K562 (cell line): ENCODE results near the gene MAST4. TPM values are rescaled to one million over a fixed set of nuclear protein-coding genes. Genes with fewer than 3 reads are reported as not detected.

Source experiments
- ATAC-seq: fragments of 200-7000 bp; cut with Tn5 transposase; 3 replicates; pipeline ENCODE4 v1.9.1; 2020; ENCODE audit warnings: moderate library complexity
- BruUV-seq: library from RNA; stranded (reverse); fragments of 400-500 nt; replicated peaks from 2 replicates; lab custom pipeline; 2021; lab: Mats Ljungman, UMichigan
- CTCF ChIA-PET: fragments of 300-600 bp; formaldehyde crosslinking; extraction: SDS; loops from one replicate; lab custom pipeline; 2021; ENCODE audit warnings: low intra/inter-chr PET ratio; lab: Yijun Ruan, JAX
- POLR2A ChIA-PET: fragments of 300-600, 350-650 bp; sonication (Branson Sonifier 250); formaldehyde crosslinking; extraction: SDS; loops from one replicate; lab custom pipeline; 2021; ENCODE audit warnings: antibody characterized with exemption, inconsistent platforms; lab: Yijun Ruan, JAX
- DNase-seq, 4 experiments: peaks; one replicate each; pipeline versions ENCODE4 v3.0.0 to v3.0.0-alpha.2; 2011 to 2018; ENCODE audit warnings: low spot score in 3 of 4, mixed read lengths in 3 of 4; ENCODE audit errors: extremely low read depth in 1 of 4
- FAIRE-seq: peaks from 2 replicates; lab custom pipeline; 2011; peaks lifted over from hg19 to GRCh38; lab: Jason Lieb, UNC
- H2AFZ ChIP-seq: 2 replicates; pipeline ENCODE4 v1.6.0; 2011; ENCODE audit warnings: low read depth, low read length, control low read depth, inconsistent platforms
- H3K27ac ChIP-seq: fragments of 200-600 bp; 3 replicates; pipeline ENCODE4 v1.8.0; 2011; ENCODE audit warnings: low read depth, mild to moderate bottlenecking, control low read depth, inconsistent platforms, low read length, moderate library complexity, mixed read lengths; ENCODE audit errors: extremely low read depth
- H3K27me3 ChIP-seq, 2 experiments: fragments of 300-600 bp in 1 of 2; 2 replicates in 1 of 2; 3 replicates in 1 of 2; pipeline versions ENCODE4 v1.6.0 to v1.8.0; 2011; ENCODE audit warnings: inconsistent platforms in 2 of 2, low read length in 2 of 2, mild to moderate bottlenecking in 1 of 2, mixed read lengths in 1 of 2, moderate library complexity in 1 of 2; ENCODE audit not compliant: control insufficient read depth in 2 of 2, insufficient read depth in 2 of 2
- H3K36me3 ChIP-seq: fragments of 300-600 bp; 3 replicates; pipeline ENCODE4 v1.8.0; 2011; ENCODE audit warnings: mild to moderate bottlenecking, low read length, inconsistent platforms; ENCODE audit not compliant: control insufficient read depth, insufficient read depth
- H3K4me1 ChIP-seq, 2 experiments: fragments of 200-600 bp in 1 of 2; replicated peaks in 1 of 2; 2 replicates in 1 of 2; 3 replicates in 1 of 2; pipeline versions ENCODE4 v1.5.1 to v1.8.0; 2011; ENCODE audit warnings: inconsistent platforms in 2 of 2, low read length in 2 of 2, mild to moderate bottlenecking in 1 of 2, mixed read lengths in 1 of 2, moderate library complexity in 1 of 2; ENCODE audit not compliant: control insufficient read depth in 2 of 2, insufficient read depth in 2 of 2
- H3K4me2 ChIP-seq: 2 replicates; pipeline ENCODE4 v1.6.1; 2011; ENCODE audit warnings: low read length, control low read depth, inconsistent platforms, mixed read lengths; ENCODE audit not compliant: insufficient read depth
- H3K4me3 ChIP-seq: fragments of 200-600 bp; sonication (generic), shearing (Covaris generic); 2 replicates; pipeline ENCODE4 v1.5.1; 2016; ENCODE audit warnings: control low read depth, inconsistent platforms
- H3K79me2 ChIP-seq: fragments of 200-600 bp; 3 replicates; pipeline ENCODE4 v1.8.0; 2011; ENCODE audit warnings: low read length, inconsistent platforms; ENCODE audit not compliant: control insufficient read depth, insufficient read depth
- H3K9ac ChIP-seq, 2 experiments: 2 replicates each; pipeline versions ENCODE4 v1.6.0 to v1.6.1; 2011; ENCODE audit warnings: low read depth in 2 of 2, low read length in 2 of 2, control low read depth in 1 of 2, inconsistent platforms in 1 of 2, mild to moderate bottlenecking in 1 of 2, mixed read lengths in 1 of 2; ENCODE audit not compliant: insufficient read depth in 1 of 2
- H3K9me1 ChIP-seq: one replicate; pipeline ENCODE4 v1.6.0; 2011; ENCODE audit warnings: inconsistent platforms, mild to moderate bottlenecking, low read length, moderate library complexity; ENCODE audit not compliant: control insufficient read depth, insufficient read depth
- H3K9me3 ChIP-seq: replicated peaks from 2 replicates; pipeline ENCODE4 v1.5.1; 2011; ENCODE audit warnings: low read depth, low read length, inconsistent platforms; ENCODE audit not compliant: control insufficient read depth, insufficient read depth
- H4K20me1 ChIP-seq: replicated peaks from 2 replicates; pipeline ENCODE4 v1.6.1; 2011; ENCODE audit warnings: low read length, inconsistent platforms, mixed read lengths; ENCODE audit not compliant: control insufficient read depth, insufficient read depth
- ATF4 ChIP-seq: fragments of 450-650 bp; formaldehyde crosslinking; IDR thresholded peaks from 2 replicates; pipeline ENCODE4 v1.4.0; 2022; ENCODE audit warnings: mild to moderate bottlenecking, moderate library complexity
- HNRNPL ChIP-seq: fragments of 200-400 bp; formaldehyde crosslinking; IDR thresholded peaks from 2 replicates; pipeline ENCODE4 v1.6.1; 2017; ENCODE audit warnings: low read depth, mild to moderate bottlenecking, low read length
- ILF3 ChIP-seq: fragments of 450-650 bp; IDR thresholded peaks from 2 replicates; pipeline ENCODE4 v1.6.1; 2018; ENCODE audit warnings: antibody characterized with exemption, mild to moderate bottlenecking, moderate library complexity, borderline replicate concordance
- PML ChIP-seq: IDR thresholded peaks from 2 replicates; pipeline ENCODE4 v1.6.1; 2012; ENCODE audit warnings: low read length, inconsistent platforms
- TARDBP ChIP-seq: fragments of 450-650 bp; IDR thresholded peaks from 2 replicates; pipeline ENCODE4 v1.6.1; 2016
- WGBS: fragments of 100-300 bp; shearing (Covaris generic); methylation state at CpG from one replicate; pipeline ENCODE4 v1.1.6; 2016; ENCODE audit warnings: low coverage, mixed read lengths; ENCODE audit not compliant: insufficient coverage; ENCODE audit errors: missing lambda C conversion rate; 5-methylcytosine and 5-hydroxymethylcytosine counted together
- in situ Hi-C: fragments of 300-500 bp; cut with MboI; formaldehyde crosslinking; loops from 4 replicates; pipeline ENCODE4 v1.15.0; 2018; ENCODE audit warnings: inconsistent platforms, mixed read lengths
- intact Hi-C: fragments of 100-400 bp; cut with micrococcal nuclease; formaldehyde crosslinking; loops from 2 replicates; pipeline ENCODE4 v1.14.2; 2022
- polyA plus RNA-seq, 8 experiments: library from polyadenylated mRNA; depleted of rRNA in 4 of 8; stranded (reverse) in 5 of 8; unstranded in 3 of 8; fragments of >200 nt; fragmentation: Nextera tagmentation in 2 of 8; fragmentation: Illumina TruSeq in 1 of 8; extraction: Ambion mirVana in 2 of 8; extraction: Trizol in 1 of 8; gene quantifications; 2 replicates each; pipeline versions ENCODE4 v1.2.1 to v1.2.3, GENCODE V29; 2011 to 2014; ENCODE audit warnings: inconsistent platforms in 1 of 8, missing spikeins in 1 of 8
- total RNA-seq, 7 experiments: library from RNA; depleted of rRNA in 6 of 7; stranded (reverse); fragments of >200 nt in 6 of 7; fragmentation: Illumina TruSeq in 2 of 7; extraction: Trizol in 2 of 7; gene quantifications; 2 replicates each; pipeline versions ENCODE4 v1.2.1 to v1.2.3, GENCODE V29; 2011 to 2021; ENCODE audit warnings: low replicate concordance in 1 of 7

The MAST4 gene
- total and polyA plus RNA-seq, 9 of the 15 experiments (the other 6 are each of a cell fraction or from before 2014, with no cell fraction given): 0.88 to 10.1 (median 5.2) TPM

GRCh38 chr5:67038817-67039603 lies 442.8 kb downstream of the MAST4 start (continued):
- TF ChIP-seq ILF3 (no peak), ATF4 (CRISPR knock-in tag) (no peak), HNRNPL (no peak), TARDBP (no peak)

DNA sequence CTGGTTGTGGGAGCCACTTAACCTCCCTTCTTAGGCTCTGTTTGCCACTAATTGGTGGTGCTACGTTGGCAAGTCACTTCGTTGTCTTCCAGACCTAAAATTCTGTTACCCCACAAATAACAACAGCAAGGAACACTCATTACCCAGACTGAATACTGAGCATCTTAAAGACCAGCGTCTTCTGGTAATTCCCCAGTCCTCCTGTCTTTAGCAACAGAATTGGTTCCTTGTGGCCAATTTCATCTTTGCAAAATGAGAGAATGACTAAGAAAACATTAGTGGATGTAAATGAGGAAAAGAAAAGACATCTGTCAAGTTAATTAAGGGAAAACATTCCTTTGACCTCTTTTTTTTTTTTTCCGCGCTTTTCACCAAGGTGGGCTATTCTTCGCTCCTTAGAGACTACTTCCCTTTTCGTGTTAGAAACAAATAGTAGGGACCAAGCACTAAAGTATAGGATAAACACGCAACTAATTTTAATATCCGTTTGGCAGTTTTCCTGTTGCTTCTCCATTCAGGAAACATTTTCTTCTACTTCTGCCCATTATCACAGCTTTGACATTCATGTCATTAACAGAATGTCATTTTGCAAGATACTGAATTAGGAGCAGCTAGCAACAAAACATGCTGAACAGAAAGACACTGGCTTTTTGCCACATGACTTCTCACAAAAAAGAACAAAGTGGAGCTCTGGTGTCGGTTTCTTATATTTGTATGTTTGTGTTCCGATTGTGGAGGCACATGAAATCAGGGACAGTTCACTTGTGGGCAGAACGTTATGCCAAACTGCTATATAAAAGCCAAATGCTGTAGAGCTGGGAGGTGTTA lies 446.2 kb downstream of the MAST4 start:
- intact Hi-C loops (no loop called here), in situ Hi-C loops (no loop called here)
- Histone ChIP-seq H3K4me3 (no peak overlapping the region), H2AFZ (no peak overlapping the region), H3K27ac (no peak overlapping the region), H3K4me2 (no peak overlapping the region), H3K4me1 (peaks cover 0 to 8% of the 10 kb centered on the region in 2 experiments; a peak in 3 of 5 replicates), H3K27me3 (no peaks in the 10 kb centered on the region), H3K79me2 (no peaks in the 10 kb centered on the region), H3K9me1 (no peaks in the 10 kb centered on the region), H4K20me1 (peaks cover 4% of the 10 kb centered on the region; the same call in 1 of the 2 replicates), H3K36me3 (no peaks in the 10 kb centered on the region), H3K9ac (no peak overlapping the region), H3K9me3 (no peaks in the 10 kb centered on the region)
- DNase-seq: no peak
- no TSS peak for BruUV-seq
- TF ChIP-seq PML: no peak
- CTCF ChIA-PET: no interaction called here
- ATAC-seq: no peak
- POLR2A ChIA-PET: interaction anchor here (1.0 kb wide), 1 partner anchor 38 kb away, joined by 3 read pairs; no protein-coding TSS in a partner anchor
- FAIRE-seq: peak; percentile 26
- 59% methylated on average over 12 of the region's 12 CpGs for WGBS
